ENCODE measurements around the gene FCHSD2. TPM values are rescaled to one million over a fixed set of nuclear protein-coding genes. Genes with fewer than 3 reads are reported as not detected.
A peak's percentile ranks its signal among the peaks of the same experiment; 100 is the strongest.
"Not testable (repeated sequence)": the region's sequence is repeated elsewhere in the genome, so short reads cannot be mapped to it uniquely, and the experiment has no call there.

FCHSD2 gene
- total and polyA plus RNA-seq, 8 donors, result 5.5 to 22.5 (median 10.4) TPM

GRCh38 chr11:72860010-72860409, 282.1 kb downstream of the FCHSD2 start:
- no peak for ATAC-seq
- no peak for FAIRE-seq
- Histone ChIP-seq H3K9me3 (no peaks in the 10 kb centered on the region), H3K4me1 (peaks cover 6 to 18% (median 15%) of the 10 kb centered on the region in 3 donors), H3K27me3 (no peaks in the 10 kb centered on the region), H3K36me3 (no peaks in the 10 kb centered on the region), H3K4me3 (no peak overlapping the region), H3K27ac (no peak overlapping the region)
- 93 to 97% methylated on average over 4 of the region's 4 CpGs for WGBS, 2 donors
- DNase-seq, result no peak
- intact Hi-C loops (cut with DNase I), result no loop called here
- TF ChIP-seq CTCF (IDR thresholded peaks at IDR 0.05), result no peak

GRCh38 chr11:72859126-72859525, 283.0 kb downstream of the FCHSD2 start:
- no peaks in the 10 kb centered on the region for H3K9me3 ChIP-seq
- ATAC-seq (no peak), FAIRE-seq (no peak), DNase-seq (no peak)
- 96% methylated on average over 3 of the region's 3 CpGs for WGBS, 2 donors
- H3K4me3 ChIP-seq, result no peak overlapping the region
- H3K4me1 ChIP-seq, result peaks cover 6 to 11% (median 11%) of the 10 kb centered on the region in 3 donors
- H3K36me3 ChIP-seq, result no peaks in the 10 kb centered on the region
- no peaks in the 10 kb centered on the region for H3K27me3 ChIP-seq
- no peak overlapping the region for H3K27ac ChIP-seq
- intact Hi-C loops (cut with DNase I), result no loop called here
- TF ChIP-seq CTCF (IDR thresholded peaks at IDR 0.05), result no peak

GRCh38 chr11:72858267-72858666, 283.9 kb downstream of the FCHSD2 start:
- H3K36me3 ChIP-seq; FAIRE-seq; ATAC-seq; DNase-seq; H3K27ac ChIP-seq; H3K9me3 ChIP-seq; intact Hi-C loops (cut with DNase I); H3K4me3 ChIP-seq; H3K27me3 ChIP-seq: not testable (repeated sequence)
- H3K4me1 ChIP-seq, result peaks cover 6 to 11% (median 11%) of the 10 kb centered on the region in 3 donors
- 96 to 100% methylated on average over 2 of the region's 2 CpGs for WGBS, 2 donors

GRCh38 chr11:72856551-72857345, 285.4 kb downstream of the FCHSD2 start:
- DNase-seq, result no peak
- Histone ChIP-seq H3K9me3 (no peaks in the 10 kb centered on the region), H3K36me3 (no peaks in the 10 kb centered on the region), H3K27ac (peak overlapping the region in 1 of 4 donors; percentile 8), H3K4me1 (peaks cover 0 to 11% (median 5%) of the 10 kb centered on the region in 3 donors), H3K27me3 (no peaks in the 10 kb centered on the region), H3K4me3 (no peak overlapping the region)
- 6 to 7% methylated on average over 3 of the region's 3 CpGs for WGBS, 2 donors
- ATAC-seq, result peak in 2 of 4 donors; percentile 34 to 53
- intact Hi-C loops (cut with DNase I), result no loop called here
- no peak for FAIRE-seq
- TF ChIP-seq CTCF (IDR thresholded peaks at IDR 0.05), result no peak

- no peaks in the 10 kb centered on the region for H3K9me3 ChIP-seq
- no peak overlapping the region for H3K27ac ChIP-seq
- DNase-seq (no peak), FAIRE-seq (no peak), ATAC-seq (no peak)
- H3K4me3 ChIP-seq, result no peak overlapping the region
- WGBS, 2 donors, result 76 to 78% methylated on average over 3 of the region's 3 CpGs
- no peak for TF ChIP-seq CTCF (IDR thresholded peaks at IDR 0.05)
- peaks cover 0 to 11% (median 5%) of the 10 kb centered on the region in 3 donors for H3K4me1 ChIP-seq
- H3K36me3 ChIP-seq, result no peaks in the 10 kb centered on the region
- intact Hi-C loops (cut with DNase I), result no loop called here
- H3K27me3 ChIP-seq, result no peaks in the 10 kb centered on the region
These were observed 286.1 kb downstream of the FCHSD2 start for GRCh38 chr11:72856065-72856464.
